H1 (cell line): ENCODE results near the gene CFAP97. TPM values are rescaled to one million over a fixed set of nuclear protein-coding genes. Genes with fewer than 3 reads are reported as not detected.

Source experiments
- CTCF ChIA-PET: fragments of 300-600 bp; sonication (Branson Sonifier 250); formaldehyde crosslinking; loops from one replicate; lab custom pipeline; 2021; ENCODE audit not compliant: partially characterized antibody; lab: Charles Lee
- POLR2A ChIA-PET: fragments of 300-600 bp; sonication (Branson Sonifier 250); formaldehyde crosslinking; loops from one replicate; lab custom pipeline; 2021; ENCODE audit warnings: inconsistent platforms; ENCODE audit not compliant: partially characterized antibody; lab: Charles Lee
- DNase-seq, 2 experiments: peaks; one replicate each; pipeline versions ENCODE4 v3.0.0 to v3.0.0-alpha.2; 2010 to 2022; ENCODE audit warnings: low spot score in 2 of 2, low read depth in 1 of 2, mixed read lengths in 1 of 2
- FAIRE-seq: peaks from 2 replicates; lab custom pipeline; 2011; peaks lifted over from hg19 to GRCh38; lab: Jason Lieb, UNC
- H2AFZ ChIP-seq: 2 replicates; pipeline ENCODE4 v1.8.1; 2012; ENCODE audit warnings: low read length, inconsistent platforms
- H2AK5ac ChIP-seq: 2 replicates; pipeline ENCODE4 v1.6.1; 2013; ENCODE audit warnings: low read depth, low read length
- H2BK120ac ChIP-seq: replicated peaks from 2 replicates; pipeline ENCODE3; 2013; ENCODE audit warnings: low read depth, low read length, inconsistent platforms
- H2BK12ac ChIP-seq: 2 replicates; pipeline ENCODE4 v1.6.1; 2013; ENCODE audit warnings: low read depth, low read length
- H2BK15ac ChIP-seq: 2 replicates; pipeline ENCODE4 v1.6.1; 2013; ENCODE audit warnings: low read length
- H2BK20ac ChIP-seq: 2 replicates; pipeline ENCODE4 v1.6.1; 2013; ENCODE audit warnings: low read length
- H2BK5ac ChIP-seq: 2 replicates; pipeline ENCODE4 v1.6.1; 2013; ENCODE audit warnings: low read depth, low read length
- H3K14ac ChIP-seq: 2 replicates; pipeline ENCODE4 v1.6.1; 2013; ENCODE audit warnings: inconsistent platforms; ENCODE audit not compliant: insufficient read length
- H3K18ac ChIP-seq: 2 replicates; pipeline ENCODE4 v1.6.1; 2013; ENCODE audit warnings: low read length; ENCODE audit errors: extremely low read depth
- H3K23ac ChIP-seq: 2 replicates; pipeline ENCODE4 v1.6.1; 2013; ENCODE audit warnings: inconsistent platforms; ENCODE audit not compliant: insufficient read length
- H3K23me2 ChIP-seq: 2 replicates; pipeline ENCODE4 v1.6.1; 2013; ENCODE audit warnings: low read depth, low read length
- H3K27ac ChIP-seq: 2 replicates; pipeline ENCODE4 v1.6.1; 2011; ENCODE audit warnings: low read depth, low read length, inconsistent platforms
- H3K27me3 ChIP-seq, 4 experiments: replicated peaks in 1 of 4; 1 replicate in 1 of 4; 2 replicates in 3 of 4; pipeline versions ENCODE4 v1.6.1 to v1.8.1; 2011 to 2013; ENCODE audit warnings: low read length in 3 of 4, mild to moderate bottlenecking in 3 of 4, inconsistent platforms in 2 of 4, mixed read lengths in 2 of 4, moderate library complexity in 1 of 4; ENCODE audit not compliant: control insufficient read depth in 3 of 4, insufficient read depth in 3 of 4; ENCODE audit errors: extremely low read depth in 1 of 4
- H3K36me3 ChIP-seq, 4 experiments: 2 replicates each; pipeline versions ENCODE4 v1.6.1 to v1.8.1; 2011 to 2013; ENCODE audit warnings: mild to moderate bottlenecking in 4 of 4, low read length in 3 of 4, moderate library complexity in 2 of 4, control low read depth in 1 of 4, inconsistent platforms in 1 of 4; ENCODE audit not compliant: insufficient read depth in 4 of 4, control insufficient read depth in 2 of 4
- H3K4ac ChIP-seq: replicated peaks from 2 replicates; pipeline ENCODE3; 2013; ENCODE audit warnings: low read length, low read depth, mixed read lengths, inconsistent platforms; ENCODE audit not compliant: insufficient read length
- H3K4me1 ChIP-seq, 4 experiments: replicated peaks in 1 of 4; 1 replicate in 1 of 4; 2 replicates in 3 of 4; pipeline versions ENCODE4 v1.6.1 to v1.8.1; 2011 to 2013; ENCODE audit warnings: low read length in 3 of 4, inconsistent platforms in 2 of 4, mixed read lengths in 1 of 4; ENCODE audit not compliant: insufficient read depth in 4 of 4, control insufficient read depth in 3 of 4
- H3K4me2 ChIP-seq, 2 experiments: 2 replicates each; pipeline versions ENCODE4 v1.6.1 to v1.8.1; 2011 to 2013; ENCODE audit warnings: low read depth in 2 of 2, low read length in 2 of 2, control low read depth in 1 of 2, inconsistent platforms in 1 of 2, mild to moderate bottlenecking in 1 of 2; ENCODE audit not compliant: insufficient read depth in 1 of 2
- H3K4me3 ChIP-seq, 4 experiments: fragments of 200-600, 300-600 bp in 1 of 4; sonication (generic), shearing (Covaris generic), sonication (Bioruptor Twin) in 1 of 4; 2 replicates each; pipeline versions ENCODE4 v1.5.1 to v1.8.1; 2011 to 2016; ENCODE audit warnings: low read length in 4 of 4, low read depth in 3 of 4, control low read depth in 2 of 4, inconsistent platforms in 2 of 4, mild to moderate bottlenecking in 2 of 4, mixed read lengths in 1 of 4, moderate library complexity in 1 of 4; ENCODE audit not compliant: insufficient read depth in 2 of 4; ENCODE audit errors: extremely low read depth in 1 of 4
- H3K56ac ChIP-seq: replicated peaks from 2 replicates; pipeline ENCODE3; 2013; ENCODE audit warnings: low read depth, mild to moderate bottlenecking, mixed read lengths, low read length, inconsistent platforms; ENCODE audit not compliant: insufficient read length
- H3K79me1 ChIP-seq: 2 replicates; pipeline ENCODE4 v1.6.1; 2013; ENCODE audit warnings: low read depth, low read length, control low read depth
- H3K79me2 ChIP-seq, 2 experiments: 2 replicates each; pipeline versions ENCODE4 v1.6.1 to v1.8.1; 2012 to 2013; ENCODE audit warnings: low read length in 2 of 2, mild to moderate bottlenecking in 2 of 2, inconsistent platforms in 1 of 2; ENCODE audit not compliant: insufficient read depth in 2 of 2, control insufficient read depth in 1 of 2
- H3K9ac ChIP-seq, 4 experiments: replicated peaks in 1 of 4; 1 replicate in 1 of 4; 2 replicates in 3 of 4; pipeline versions ENCODE4 v1.6.1 to v1.8.1; 2011 to 2013; ENCODE audit warnings: low read depth in 3 of 4, low read length in 3 of 4, control low read depth in 2 of 4, mild to moderate bottlenecking in 2 of 4, moderate library complexity in 2 of 4, inconsistent platforms in 1 of 4; ENCODE audit errors: extremely low read depth in 1 of 4
- H3K9me3 ChIP-seq, 2 experiments: 2 replicates each; pipeline versions ENCODE4 v1.6.1 to v1.8.1; 2012 to 2013; ENCODE audit warnings: mild to moderate bottlenecking in 2 of 2, moderate library complexity in 2 of 2, control low read depth in 1 of 2, inconsistent platforms in 1 of 2, low read depth in 1 of 2, low read length in 1 of 2, mixed read lengths in 1 of 2; ENCODE audit not compliant: insufficient read depth in 2 of 2
- H4K20me1 ChIP-seq, 2 experiments: replicated peaks in 1 of 2; 2 replicates each; pipeline versions ENCODE3 to v1.8.1; 2011 to 2013; ENCODE audit warnings: inconsistent platforms in 2 of 2, low read length in 2 of 2, mild to moderate bottlenecking in 1 of 2; ENCODE audit not compliant: insufficient read depth in 2 of 2, control insufficient read depth in 1 of 2
- H4K5ac ChIP-seq: 2 replicates; pipeline ENCODE4 v1.6.1; 2013; ENCODE audit warnings: low read length, low read depth, mixed read lengths, inconsistent platforms; ENCODE audit not compliant: insufficient read length
- H4K8ac ChIP-seq: 2 replicates; pipeline ENCODE4 v1.8.0; 2013; ENCODE audit warnings: mild to moderate bottlenecking, moderate library complexity, low read length, inconsistent platforms; ENCODE audit not compliant: insufficient read depth; ENCODE audit errors: extremely low read depth
- H4K91ac ChIP-seq: replicated peaks from 2 replicates; pipeline ENCODE3; 2013; ENCODE audit warnings: low read length, mixed read lengths, inconsistent platforms; ENCODE audit not compliant: insufficient read length
- CEBPB ChIP-seq: IDR thresholded peaks from 2 replicates; pipeline ENCODE4 v1.6.1; 2012; ENCODE audit warnings: low read depth, low read length
- CTBP2 ChIP-seq: IDR thresholded peaks from 2 replicates; pipeline ENCODE4 v1.7.0; 2011; ENCODE audit warnings: borderline replicate concordance, mild to moderate bottlenecking, moderate library complexity, mixed read lengths, low read length; ENCODE audit not compliant: insufficient read depth, insufficient read length
- HDAC2 ChIP-seq, 2 experiments: fragments of 300-600 bp in 1 of 2; sonication (generic) in 1 of 2; IDR thresholded peaks; 2 replicates each; pipeline ENCODE4 v1.6.1; 2011 to 2012; ENCODE audit warnings: low read depth in 2 of 2, low read length in 2 of 2, mild to moderate bottlenecking in 2 of 2, moderate library complexity in 2 of 2, borderline replicate concordance in 1 of 2, inconsistent platforms in 1 of 2
- SAP30 ChIP-seq: fragments of 300-600 bp; sonication (generic); IDR thresholded peaks from 2 replicates; pipeline ENCODE4 v1.7.1; 2012; ENCODE audit warnings: low read length, moderate library complexity, mild to moderate bottlenecking, inconsistent platforms; ENCODE audit not compliant: insufficient read depth, insufficient replicate concordance
- WGBS, 2 experiments: shearing (Covaris generic) in 1 of 2; methylation state at CpG; one replicate each; pipeline versions ENCODE4 v1.1.6 to v1.1.7; 2013 to 2015; ENCODE audit warnings: low lambda C conversion rate in 2 of 2, mixed read lengths in 2 of 2, inconsistent platforms in 1 of 2, low coverage in 1 of 2, missing lambda C conversion rate in 1 of 2; ENCODE audit not compliant: insufficient replicate concordance in 2 of 2, insufficient coverage in 1 of 2, insufficient read length in 1 of 2; ENCODE audit errors: extremely low coverage in 1 of 2, missing lambda C conversion rate in 1 of 2; 5-methylcytosine and 5-hydroxymethylcytosine counted together
- polyA plus RNA-seq, 7 experiments: library from polyadenylated mRNA; depleted of rRNA in 3 of 7; stranded (reverse) in 5 of 7; unstranded in 2 of 7; fragments of >200 nt in 5 of 7; fragments of 200-250 nt in 2 of 7; gene quantifications; 1 replicate in 5 of 7; 2 replicates in 1 of 7; 4 replicates in 1 of 7; pipeline versions ENCODE4 v1.2.1 to v1.2.3, GENCODE V29; 2011 to 2013; ENCODE audit warnings: missing spikeins in 2 of 7, mixed read lengths in 2 of 7
- total RNA-seq: library from RNA; stranded (reverse); fragmentation: NEBNext Ultra II Directional; extraction: Animal tissue kit (Norgen Biotek cat#: 25700); gene quantifications from 2 replicates; pipeline ENCODE4 v1.2.1, GENCODE V29; 2021

The CFAP97 gene
- total and polyA plus RNA-seq, 2 of the 8 experiments (the other 6 are each of a cell fraction or from before 2014, with no cell fraction given): 9.2 to 40.4 TPM

DNA sequence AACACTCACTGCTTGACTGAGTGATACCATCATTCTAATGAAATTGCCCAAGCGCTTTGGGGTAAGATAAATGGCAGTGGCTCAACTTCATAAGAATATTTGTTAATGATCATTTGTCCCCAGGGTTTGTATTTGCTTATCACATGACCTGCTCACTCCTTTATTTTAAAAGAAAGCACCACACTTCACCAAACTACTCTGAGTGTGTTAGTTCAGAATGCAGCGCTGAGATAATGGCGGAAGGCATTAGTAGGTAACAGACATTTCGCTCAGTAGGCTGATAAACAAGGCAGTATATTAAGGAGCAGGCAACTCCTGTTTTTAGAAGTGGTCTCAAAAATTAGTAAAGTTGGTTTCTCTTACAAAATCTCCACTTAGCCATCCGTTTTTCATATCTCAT lies 7.2 kb upstream of the CFAP97 start:
- no peak overlapping the region for H3K18ac ChIP-seq
- no peaks in the 10 kb centered on the region for H3K9me3 ChIP-seq
- H3K9ac ChIP-seq: peak overlapping the region in 3 of 4 experiments; percentile 8 to 71 (median 42); a peak in 4 of 7 replicates
- H3K14ac ChIP-seq: no peak overlapping the region
- ChIA-PET POLR2A (interaction anchor here (1.0 kb wide), 1 partner anchor 95 kb away, joined by 3 read pairs; no protein-coding TSS in a partner anchor), CTCF (interaction anchor here (0.6 kb wide), 1 partner anchor 93 kb away, joined by 3 read pairs; no protein-coding TSS in a partner anchor)
- peak overlapping the region; percentile 71 to 97 for H3K4me2 ChIP-seq
- H3K4me3 ChIP-seq: peak overlapping the region; percentile 71 to 89 (median 80)
- H2BK120ac ChIP-seq: no peak overlapping the region
- no peak for FAIRE-seq
- H3K23me2 ChIP-seq: peaks cover 8% of the 10 kb centered on the region
- no peak overlapping the region for H2BK5ac ChIP-seq
- H3K56ac ChIP-seq: no peak overlapping the region
- H3K79me2 ChIP-seq: peaks cover 0 to 53% of the 10 kb centered on the region in 2 experiments; a peak in 2 of 4 replicates
- no peaks in the 10 kb centered on the region for H3K79me1 ChIP-seq
- no peak overlapping the region for H4K91ac ChIP-seq
- H2AFZ ChIP-seq: no peak overlapping the region
- no peak overlapping the region for H3K27ac ChIP-seq
- H3K23ac ChIP-seq: no peak overlapping the region
- H3K36me3 ChIP-seq: no peaks in the 10 kb centered on the region
- H3K4ac ChIP-seq: no peak overlapping the region
- peaks cover 4 to 5% of the 10 kb centered on the region in 2 experiments for H4K20me1 ChIP-seq
- peaks cover 5 to 17% (median 11%) of the 10 kb centered on the region in 4 experiments; a peak in 5 of 7 replicates for H3K4me1 ChIP-seq
- H4K8ac ChIP-seq: no peak overlapping the region
- no peak for DNase-seq
- H2AK5ac ChIP-seq: no peak overlapping the region
- WGBS, 2 experiments: 27% methylated on average over 5 of the region's 5 CpGs; no CpG with 5 or more reads in 1 of the 2 experiments
- TF ChIP-seq CEBPB (no peak), CTBP2 (no peak), HDAC2 (IDR thresholded peaks at IDR 0.05; ENCODE audit: borderline replicate concordance in 1 of 2, low read depth in 2 of 2, low read length in 2 of 2) (no peak), SAP30 (no peak)
- H2BK20ac ChIP-seq: no peak overlapping the region
- H2BK15ac ChIP-seq: no peak overlapping the region
- H4K5ac ChIP-seq: no peak overlapping the region
- H3K27me3 ChIP-seq: peaks cover 0 to 3% (median 0%) of the 10 kb centered on the region in 4 experiments; a peak in 2 of 7 replicates
- H2BK12ac ChIP-seq: no peak overlapping the region
